ENCODE data around the gene CLCN1.
"Not testable (repeated sequence)": the region's sequence is repeated elsewhere in the genome, so short reads cannot be mapped to it uniquely, and the experiment has no call there.

Gene CLCN1

DNA sequence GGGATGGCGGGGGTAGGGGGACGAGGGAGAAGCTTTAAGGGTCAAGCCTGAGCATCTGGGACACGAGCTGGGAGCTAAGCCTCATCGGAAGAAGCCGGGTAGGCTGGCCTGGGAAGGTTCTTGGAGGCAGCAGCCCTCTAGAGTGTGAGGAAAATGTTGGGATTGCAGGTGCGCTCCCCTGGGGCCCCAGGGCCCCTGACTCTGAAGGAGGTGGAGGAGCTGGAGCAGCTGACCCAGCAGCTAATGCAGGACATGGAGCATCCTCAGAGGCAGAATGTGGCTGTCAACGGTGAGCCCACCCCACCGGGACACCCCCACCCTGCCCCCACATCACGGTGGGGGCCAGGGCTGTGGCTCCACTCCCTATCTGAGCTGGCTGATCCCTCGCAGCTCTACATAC, 72.1 kb downstream of the CLCN1 start:
- DNase-seq, result no peak

DNA sequence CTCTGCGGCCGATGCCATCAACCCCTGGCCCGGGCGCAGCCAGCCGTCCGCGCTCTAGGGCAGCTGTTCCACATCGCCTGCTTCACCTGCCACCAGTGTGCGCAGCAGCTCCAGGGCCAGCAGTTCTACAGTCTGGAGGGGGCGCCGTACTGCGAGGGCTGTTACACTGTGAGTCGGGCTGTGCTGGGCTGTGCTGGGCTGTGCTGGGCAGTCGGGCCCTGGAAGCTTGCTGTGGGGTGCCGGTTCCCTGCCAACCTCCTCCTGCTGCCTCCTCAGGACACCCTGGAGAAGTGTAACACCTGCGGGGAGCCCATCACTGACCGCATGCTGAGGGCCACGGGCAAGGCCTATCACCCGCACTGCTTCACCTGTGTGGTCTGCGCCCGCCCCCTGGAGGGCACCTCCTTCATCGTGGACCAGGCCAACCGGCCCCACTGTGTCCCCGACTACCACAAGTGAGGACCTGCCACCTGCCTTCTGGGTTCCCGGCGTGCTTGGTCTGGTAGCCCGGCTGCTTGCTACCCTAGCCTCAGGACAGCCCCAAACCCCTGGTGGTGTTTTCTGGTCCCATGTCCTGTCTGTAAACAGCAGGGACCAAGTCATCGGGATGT, 72.7 kb downstream of the CLCN1 start:
- DNase-seq, result no peak

DNA sequence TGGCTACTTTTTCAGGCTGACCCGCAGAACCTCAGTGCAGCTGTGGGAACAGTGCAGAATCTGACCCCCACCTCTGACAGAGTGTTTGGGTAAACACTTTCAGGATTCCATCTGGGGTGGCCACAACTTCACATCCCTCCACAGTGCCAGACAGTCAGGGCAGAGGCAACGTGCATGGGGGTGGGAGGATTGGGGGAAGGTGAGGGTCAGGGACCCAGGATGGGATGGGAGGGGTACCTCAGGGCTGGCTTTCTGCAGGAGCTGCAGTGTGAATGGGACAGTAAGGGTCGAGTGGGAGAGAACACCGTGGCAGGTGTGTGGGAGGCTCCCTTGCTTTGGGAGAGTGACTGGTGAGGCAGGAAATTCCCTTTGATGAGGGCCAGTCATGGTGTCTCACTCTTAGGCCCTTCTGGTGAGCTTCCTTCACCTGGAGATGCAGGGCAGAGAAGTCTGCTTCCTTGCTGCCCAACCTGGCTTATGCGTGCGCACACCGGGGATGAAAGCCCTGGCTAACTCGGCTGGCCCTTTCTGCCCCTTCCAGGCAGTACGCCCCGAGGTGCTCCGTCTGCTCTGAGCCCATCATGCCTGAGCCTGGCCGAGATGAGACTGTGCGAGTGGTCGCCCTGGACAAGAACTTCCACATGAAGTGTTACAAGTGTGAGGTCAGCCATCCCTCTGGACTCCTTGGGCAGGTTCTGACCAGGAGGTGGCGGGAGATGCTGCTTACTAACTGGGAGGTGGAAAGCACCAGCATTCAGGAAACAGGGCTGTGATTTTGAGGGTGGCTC, 73.6 kb downstream of the CLCN1 start:
- no peak for DNase-seq

- no peak for DNase-seq
Observed at GRCh38 chr7:143390104-143390772, 74.3 kb downstream of the CLCN1 start.

DNA sequence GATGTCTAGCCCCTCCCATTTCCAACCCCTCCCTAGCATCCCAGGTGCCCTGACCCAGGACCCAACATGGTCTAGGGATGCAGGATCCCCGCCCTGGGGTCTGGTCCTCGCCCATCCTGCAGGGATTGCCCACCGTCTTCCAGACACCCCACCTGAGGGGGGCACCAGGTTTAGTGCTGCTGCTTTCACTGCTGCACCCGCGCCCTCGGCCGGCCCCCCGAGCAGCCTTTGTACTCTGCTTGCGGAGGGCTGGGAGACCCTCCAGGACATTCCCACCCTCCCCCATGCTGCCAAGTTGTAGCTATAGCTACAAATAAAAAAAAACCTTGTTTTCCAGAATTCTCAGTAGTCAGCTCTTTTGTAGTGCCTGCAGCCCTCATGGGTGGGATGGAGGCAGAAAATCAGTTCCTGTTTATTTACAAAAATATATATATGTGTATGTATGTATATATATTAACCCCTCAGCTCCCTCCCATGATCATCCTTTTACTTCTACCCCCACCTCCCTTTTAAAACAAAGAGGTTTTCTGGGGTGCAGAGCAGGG, 74.9 kb downstream of the CLCN1 start:
- DNase-seq, result no peak

- no peak for DNase-seq
Observed at GRCh38 chr7:143391462-143392404, 75.8 kb downstream of the CLCN1 start.

- not testable (repeated sequence) for DNase-seq
Observed at GRCh38 chr7:143392427-143392826, 76.5 kb downstream of the CLCN1 start.

DNA sequence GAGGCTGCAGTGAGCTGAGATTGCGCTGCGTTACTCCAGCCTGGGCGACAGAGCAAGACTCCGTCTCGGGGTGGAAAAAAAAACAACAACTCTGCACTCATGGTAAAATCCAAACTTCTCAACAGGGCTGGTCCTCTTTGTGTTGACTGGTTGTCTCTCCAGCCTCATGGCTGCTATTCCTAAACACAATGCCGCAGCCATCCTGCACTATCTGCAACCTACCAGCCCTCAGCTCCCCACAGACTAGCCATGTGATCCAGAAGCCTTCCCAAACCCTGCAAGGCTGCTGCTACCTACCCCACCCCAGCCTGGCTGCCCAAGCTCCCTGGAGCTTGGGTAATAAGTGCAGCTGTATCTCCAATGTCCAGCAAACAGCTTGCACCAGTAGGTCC, 77.0 kb downstream of the CLCN1 start:
- DNase-seq, result no peak

GRCh38 chr7:143393267-143394041, 77.5 kb downstream of the CLCN1 start:
- no peak for DNase-seq

- DNase-seq, result no peak
Observed at GRCh38 chr7:143394068-143394467, 78.2 kb downstream of the CLCN1 start.

- no peak for DNase-seq
Observed at GRCh38 chr7:143394777-143395176, 78.9 kb downstream of the CLCN1 start.

GRCh38 chr7:143395187-143396149, 79.6 kb downstream of the CLCN1 start:
- DNase-seq, result no peak

- no peak for DNase-seq
Observed at GRCh38 chr7:143396182-143396581, 80.3 kb downstream of the CLCN1 start.

GRCh38 chr7:143396625-143397556, 81.0 kb downstream of the CLCN1 start:
- DNase-seq, result no peak

GRCh38 chr7:143397710-143398530, 82.0 kb downstream of the CLCN1 start:
- DNase-seq, result no peak

DNA sequence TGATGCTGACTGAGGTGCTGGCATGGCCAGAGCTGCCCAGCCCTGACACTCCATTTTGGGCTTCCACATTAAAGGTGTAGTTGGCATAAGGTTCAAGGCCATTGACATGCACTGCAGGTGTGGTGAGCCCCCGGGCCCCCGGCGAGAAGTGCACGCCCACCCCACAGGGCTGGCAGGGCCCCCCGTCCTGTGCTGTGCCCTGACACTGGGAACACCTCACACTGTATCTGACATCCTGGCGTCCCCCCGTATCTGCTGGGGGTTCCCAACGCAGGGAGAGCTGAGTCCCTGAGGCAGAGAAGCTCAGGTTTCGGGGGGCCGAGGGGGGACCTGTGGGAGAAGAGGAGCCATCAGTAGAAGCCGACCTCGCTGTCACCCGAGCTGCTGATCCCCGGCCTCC, 82.7 kb downstream of the CLCN1 start:
- no peak for DNase-seq

DNA sequence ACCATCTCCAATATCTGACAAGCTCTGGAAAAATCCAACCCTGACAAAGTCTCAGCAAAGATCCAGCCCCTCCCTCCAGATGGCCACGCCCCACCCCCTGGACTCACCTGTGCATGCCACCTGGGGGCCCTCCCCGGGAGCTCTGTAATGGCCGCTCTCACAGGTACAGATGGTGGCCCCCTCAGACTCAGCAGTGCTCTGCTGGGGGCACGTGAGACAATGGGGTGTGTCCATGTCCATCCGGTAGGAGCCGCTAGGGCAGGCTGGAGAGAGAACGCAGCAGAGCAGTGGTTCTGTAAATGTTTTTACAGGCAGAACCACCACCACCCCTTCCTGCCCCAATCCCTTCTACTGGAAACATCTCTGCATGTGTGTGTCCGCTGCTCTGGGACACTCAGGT, 83.2 kb downstream of the CLCN1 start:
- DNase-seq, result no peak

DNA sequence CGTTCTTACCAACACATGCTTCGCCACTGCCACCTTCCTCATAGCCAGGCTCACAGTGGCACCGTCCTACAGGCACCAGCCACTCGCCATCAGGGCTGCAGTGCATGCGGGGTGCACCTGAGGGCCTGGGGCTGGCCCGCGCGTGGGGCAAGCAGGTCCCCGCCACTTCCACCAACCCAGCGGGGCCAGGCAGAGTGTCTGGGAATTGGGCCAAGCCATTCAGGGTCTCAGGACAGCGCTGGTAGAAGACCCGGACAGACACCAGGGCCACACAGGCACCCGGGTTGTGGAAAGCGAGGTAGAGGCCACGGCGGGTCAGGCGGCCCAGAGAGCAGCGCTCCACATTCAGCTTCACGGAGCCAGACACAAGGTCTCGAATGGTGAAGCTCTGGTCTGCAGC, 83.7 kb downstream of the CLCN1 start:
- no peak for DNase-seq

DNA sequence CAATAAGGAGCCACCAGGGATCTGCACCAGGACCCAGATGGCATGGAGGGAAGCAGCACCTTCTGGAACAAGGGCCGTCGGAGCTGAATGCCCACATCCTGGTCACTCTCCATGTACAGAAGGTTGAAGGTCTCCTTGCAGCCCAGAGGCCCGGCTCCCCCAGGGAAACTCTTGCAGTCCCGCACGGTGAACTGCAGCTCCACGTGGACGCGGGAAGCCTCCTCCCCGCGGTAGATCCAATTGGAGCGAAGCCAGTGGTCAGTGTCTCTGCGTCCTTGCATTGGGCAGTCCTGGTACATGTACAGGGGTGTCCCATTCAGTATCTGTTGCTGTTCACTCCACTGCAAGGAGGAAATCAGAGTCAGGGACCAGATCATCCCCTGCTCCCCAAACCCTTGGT, 85.4 kb downstream of the CLCN1 start:
- DNase-seq, result no peak
